K562 (cell line): ENCODE results near the gene TMEM150C. TPM values are rescaled to one million over a fixed set of nuclear protein-coding genes. Genes with fewer than 3 reads are reported as not detected.
"Not testable (repeated sequence)": the region's sequence is repeated elsewhere in the genome, so short reads cannot be mapped to it uniquely, and the experiment has no call there.

ENCODE experiments used
- ATAC-seq: fragments of 200-7000 bp; cut with Tn5 transposase; 3 replicates; pipeline ENCODE4 v1.9.1; 2020; ENCODE audit warnings: moderate library complexity
- BruUV-seq: library from RNA; stranded (reverse); fragments of 400-500 nt; replicated peaks from 2 replicates; lab custom pipeline; 2021; lab: Mats Ljungman, UMichigan
- CTCF ChIA-PET: fragments of 300-600 bp; formaldehyde crosslinking; extraction: SDS; loops from one replicate; lab custom pipeline; 2021; ENCODE audit warnings: low intra/inter-chr PET ratio; lab: Yijun Ruan, JAX
- POLR2A ChIA-PET: fragments of 300-600, 350-650 bp; sonication (Branson Sonifier 250); formaldehyde crosslinking; extraction: SDS; loops from one replicate; lab custom pipeline; 2021; ENCODE audit warnings: antibody characterized with exemption, inconsistent platforms; lab: Yijun Ruan, JAX
- DNase-seq, 4 experiments: peaks; one replicate each; pipeline versions ENCODE4 v3.0.0 to v3.0.0-alpha.2; 2011 to 2018; ENCODE audit warnings: low spot score in 3 of 4, mixed read lengths in 3 of 4; ENCODE audit errors: extremely low read depth in 1 of 4
- FAIRE-seq: peaks from 2 replicates; lab custom pipeline; 2011; peaks lifted over from hg19 to GRCh38; lab: Jason Lieb, UNC
- H2AFZ ChIP-seq: 2 replicates; pipeline ENCODE4 v1.6.0; 2011; ENCODE audit warnings: low read depth, low read length, control low read depth, inconsistent platforms
- H3K27ac ChIP-seq: fragments of 200-600 bp; 3 replicates; pipeline ENCODE4 v1.8.0; 2011; ENCODE audit warnings: low read depth, mild to moderate bottlenecking, control low read depth, inconsistent platforms, low read length, moderate library complexity, mixed read lengths; ENCODE audit errors: extremely low read depth
- H3K27me3 ChIP-seq, 2 experiments: fragments of 300-600 bp in 1 of 2; 2 replicates in 1 of 2; 3 replicates in 1 of 2; pipeline versions ENCODE4 v1.6.0 to v1.8.0; 2011; ENCODE audit warnings: inconsistent platforms in 2 of 2, low read length in 2 of 2, mild to moderate bottlenecking in 1 of 2, mixed read lengths in 1 of 2, moderate library complexity in 1 of 2; ENCODE audit not compliant: control insufficient read depth in 2 of 2, insufficient read depth in 2 of 2
- H3K36me3 ChIP-seq: fragments of 300-600 bp; 3 replicates; pipeline ENCODE4 v1.8.0; 2011; ENCODE audit warnings: mild to moderate bottlenecking, low read length, inconsistent platforms; ENCODE audit not compliant: control insufficient read depth, insufficient read depth
- H3K4me1 ChIP-seq, 2 experiments: fragments of 200-600 bp in 1 of 2; replicated peaks in 1 of 2; 2 replicates in 1 of 2; 3 replicates in 1 of 2; pipeline versions ENCODE4 v1.5.1 to v1.8.0; 2011; ENCODE audit warnings: inconsistent platforms in 2 of 2, low read length in 2 of 2, mild to moderate bottlenecking in 1 of 2, mixed read lengths in 1 of 2, moderate library complexity in 1 of 2; ENCODE audit not compliant: control insufficient read depth in 2 of 2, insufficient read depth in 2 of 2
- H3K4me2 ChIP-seq: 2 replicates; pipeline ENCODE4 v1.6.1; 2011; ENCODE audit warnings: low read length, control low read depth, inconsistent platforms, mixed read lengths; ENCODE audit not compliant: insufficient read depth
- H3K4me3 ChIP-seq: fragments of 200-600 bp; sonication (generic), shearing (Covaris generic); 2 replicates; pipeline ENCODE4 v1.5.1; 2016; ENCODE audit warnings: control low read depth, inconsistent platforms
- H3K79me2 ChIP-seq: fragments of 200-600 bp; 3 replicates; pipeline ENCODE4 v1.8.0; 2011; ENCODE audit warnings: low read length, inconsistent platforms; ENCODE audit not compliant: control insufficient read depth, insufficient read depth
- H3K9ac ChIP-seq, 2 experiments: 2 replicates each; pipeline versions ENCODE4 v1.6.0 to v1.6.1; 2011; ENCODE audit warnings: low read depth in 2 of 2, low read length in 2 of 2, control low read depth in 1 of 2, inconsistent platforms in 1 of 2, mild to moderate bottlenecking in 1 of 2, mixed read lengths in 1 of 2; ENCODE audit not compliant: insufficient read depth in 1 of 2
- H3K9me1 ChIP-seq: one replicate; pipeline ENCODE4 v1.6.0; 2011; ENCODE audit warnings: inconsistent platforms, mild to moderate bottlenecking, low read length, moderate library complexity; ENCODE audit not compliant: control insufficient read depth, insufficient read depth
- H3K9me3 ChIP-seq: replicated peaks from 2 replicates; pipeline ENCODE4 v1.5.1; 2011; ENCODE audit warnings: low read depth, low read length, inconsistent platforms; ENCODE audit not compliant: control insufficient read depth, insufficient read depth
- H4K20me1 ChIP-seq: replicated peaks from 2 replicates; pipeline ENCODE4 v1.6.1; 2011; ENCODE audit warnings: low read length, inconsistent platforms, mixed read lengths; ENCODE audit not compliant: control insufficient read depth, insufficient read depth
- BRF1 ChIP-seq: IDR thresholded peaks from 3 replicates; pipeline ENCODE4 v1.6.1; 2011; ENCODE audit warnings: borderline replicate concordance, mild to moderate bottlenecking; ENCODE audit not compliant: insufficient read length; ENCODE audit errors: extremely low read depth
- E2F4 ChIP-seq: sonication (generic); formaldehyde crosslinking; IDR thresholded peaks from 2 replicates; pipeline ENCODE4 v1.8.0; 2022; ENCODE audit warnings: mild to moderate bottlenecking, low read depth, missing genetic modification reagents
- LARP7 ChIP-seq: fragments of 450-650 bp; IDR thresholded peaks from 2 replicates; pipeline ENCODE4 v1.6.1; 2016
- LCOR ChIP-seq: sonication (generic); formaldehyde crosslinking; IDR thresholded peaks from 2 replicates; pipeline ENCODE4 v1.8.0; 2022; ENCODE audit warnings: mild to moderate bottlenecking, missing genetic modification reagents
- NFIX ChIP-seq: fragments of 250-450 bp; sonication (Bioruptor Pico); IDR thresholded peaks from 2 replicates; pipeline ENCODE4 v1.4.0; 2020; ENCODE audit warnings: low read depth, mild to moderate bottlenecking, moderate library complexity
- ZNF133 ChIP-seq: fragments of 250-450 bp; sonication (Bioruptor Pico); IDR thresholded peaks from 2 replicates; pipeline ENCODE4 v1.4.0; 2020; ENCODE audit warnings: mild to moderate bottlenecking
- WGBS: fragments of 100-300 bp; shearing (Covaris generic); methylation state at CpG from one replicate; pipeline ENCODE4 v1.1.6; 2016; ENCODE audit warnings: low coverage, mixed read lengths; ENCODE audit not compliant: insufficient coverage; ENCODE audit errors: missing lambda C conversion rate; 5-methylcytosine and 5-hydroxymethylcytosine counted together
- in situ Hi-C: fragments of 300-500 bp; cut with MboI; formaldehyde crosslinking; loops from 4 replicates; pipeline ENCODE4 v1.15.0; 2018; ENCODE audit warnings: inconsistent platforms, mixed read lengths
- intact Hi-C: fragments of 100-400 bp; cut with micrococcal nuclease; formaldehyde crosslinking; loops from 2 replicates; pipeline ENCODE4 v1.14.2; 2022
- polyA plus RNA-seq, 8 experiments: library from polyadenylated mRNA; depleted of rRNA in 4 of 8; stranded (reverse) in 5 of 8; unstranded in 3 of 8; fragments of >200 nt; fragmentation: Nextera tagmentation in 2 of 8; fragmentation: Illumina TruSeq in 1 of 8; extraction: Ambion mirVana in 2 of 8; extraction: Trizol in 1 of 8; gene quantifications; 2 replicates each; pipeline versions ENCODE4 v1.2.1 to v1.2.3, GENCODE V29; 2011 to 2014; ENCODE audit warnings: inconsistent platforms in 1 of 8, missing spikeins in 1 of 8
- total RNA-seq, 7 experiments: library from RNA; depleted of rRNA in 6 of 7; stranded (reverse); fragments of >200 nt in 6 of 7; fragmentation: Illumina TruSeq in 2 of 7; extraction: Trizol in 2 of 7; gene quantifications; 2 replicates each; pipeline versions ENCODE4 v1.2.1 to v1.2.3, GENCODE V29; 2011 to 2021; ENCODE audit warnings: low replicate concordance in 1 of 7

The TMEM150C gene
- total and polyA plus RNA-seq, 9 of the 15 experiments (the other 6 are each of a cell fraction or from before 2014, with no cell fraction given) = 0.07 TPM; not detected in 8

GRCh38 chr4:82479562-82479961, 82.2 kb downstream of the TMEM150C start:
- intact Hi-C loops = no loop called here
- Histone ChIP-seq H3K27ac (no peak overlapping the region), H3K4me1 (no peaks in the 10 kb centered on the region; a peak in 1 of 5 replicates), H3K27me3 (peaks cover 18 to 38% of the 10 kb centered on the region in 2 experiments; a peak in 4 of 5 replicates), H2AFZ (no peak overlapping the region), H3K36me3 (no peaks in the 10 kb centered on the region), H3K4me2 (no peak overlapping the region), H4K20me1 (no peaks in the 10 kb centered on the region), H3K9ac (no peak overlapping the region), H3K4me3 (no peak overlapping the region), H3K79me2 (no peaks in the 10 kb centered on the region), H3K9me3 (no peaks in the 10 kb centered on the region), H3K9me1 (no peaks in the 10 kb centered on the region)
- DNase-seq (no peak), ATAC-seq (no peak), FAIRE-seq (no peak)
- BruUV-seq = no TSS peak
- CTCF ChIA-PET = no interaction called here
- TF ChIP-seq LARP7 = no peak
- no peak for TF ChIP-seq E2F4
- no peak for TF ChIP-seq LCOR (CRISPR knock-in tag)
- TF ChIP-seq ZNF133 (CRISPR knock-in tag) = no peak
- TF ChIP-seq NFIX (CRISPR knock-in tag) = no peak
- no peak for TF ChIP-seq BRF1
- WGBS = 2% methylated on average over 12 of the region's 14 CpGs
- in situ Hi-C loops = no loop called here
- POLR2A ChIA-PET = no interaction called here

DNA sequence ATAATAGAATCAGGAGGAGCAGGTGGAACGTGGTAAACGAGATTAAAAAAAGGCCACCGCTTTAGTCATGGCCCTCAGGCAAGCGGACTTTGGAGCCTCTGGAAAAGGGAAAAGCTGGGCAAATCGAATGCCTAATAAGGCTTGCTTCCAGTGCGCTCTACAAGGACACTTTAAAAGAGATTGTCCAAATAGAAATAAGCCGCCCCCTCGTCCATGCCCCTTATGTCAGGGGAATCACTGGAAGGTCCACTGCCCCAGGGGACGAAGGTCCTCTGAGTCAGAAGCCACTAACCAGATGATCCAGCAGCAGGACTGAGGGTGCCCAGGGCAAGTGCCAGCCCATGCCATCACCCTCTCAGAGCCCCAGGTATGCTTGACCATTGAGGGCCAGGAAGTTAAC, 84.3 kb downstream of the TMEM150C start:
- H3K9me1 ChIP-seq, H3K36me3 ChIP-seq, BruUV-seq, H3K9me3 ChIP-seq, DNase-seq, H3K4me1 ChIP-seq, FAIRE-seq, intact Hi-C loops, POLR2A ChIA-PET, H3K27ac ChIP-seq, CTCF ChIA-PET, H3K79me2 ChIP-seq, H3K4me2 ChIP-seq, H3K9ac ChIP-seq, H4K20me1 ChIP-seq, H3K4me3 ChIP-seq, ATAC-seq, H2AFZ ChIP-seq, in situ Hi-C loops: not testable (repeated sequence)
- 0% methylated on average over 9 of the region's 9 CpGs for WGBS
- H3K27me3 ChIP-seq = peaks cover 12 to 28% of the 10 kb centered on the region in 2 experiments; a peak in 4 of 5 replicates

DNA sequence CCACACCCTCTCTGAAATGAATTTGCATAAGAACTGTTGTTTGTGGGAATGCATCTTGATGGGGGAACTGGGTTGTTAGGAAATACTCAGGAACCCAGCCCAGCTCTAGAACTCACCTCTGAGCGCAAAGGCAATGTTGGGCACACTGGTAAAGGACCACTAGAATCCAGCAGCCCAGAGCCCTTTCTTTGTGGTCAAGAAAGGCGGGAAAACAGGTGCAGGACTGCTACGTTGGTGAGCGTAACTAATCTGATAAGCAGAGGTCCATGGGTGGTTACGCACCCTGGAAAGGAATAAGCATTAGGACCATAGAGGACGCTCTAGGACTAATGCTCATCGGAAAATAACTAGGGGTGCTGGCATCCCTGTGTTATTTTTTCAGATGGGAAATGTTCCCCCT, 85.9 kb downstream of the TMEM150C start:
- H3K9ac ChIP-seq, BruUV-seq, CTCF ChIA-PET, H4K20me1 ChIP-seq, H2AFZ ChIP-seq, H3K27ac ChIP-seq, POLR2A ChIA-PET, intact Hi-C loops, FAIRE-seq, DNase-seq, H3K79me2 ChIP-seq, H3K4me1 ChIP-seq, H3K4me3 ChIP-seq, H3K9me3 ChIP-seq, H3K4me2 ChIP-seq, ATAC-seq, H3K9me1 ChIP-seq, H3K36me3 ChIP-seq, in situ Hi-C loops: not testable (repeated sequence)
- WGBS = 20% methylated on average over 7 of the region's 7 CpGs
- H3K27me3 ChIP-seq = peaks cover 11 to 14% of the 10 kb centered on the region in 2 experiments; a peak in 4 of 5 replicates
